Measurements from ENCODE around the gene ADRB1.

The ADRB1 gene

GRCh38 chr10:114081911-114082583, 38.4 kb downstream of the ADRB1 start:
- no peak for DNase-seq (ENCODE audit: low read depth)
- no peak overlapping the region for H3K4me3 ChIP-seq (ENCODE audit: low read length)
- no peak for TF ChIP-seq CTCF (IDR thresholded peaks at IDR 0.05; ENCODE audit: insufficient read depth, low read depth, low read length, missing control alignments)

DNA sequence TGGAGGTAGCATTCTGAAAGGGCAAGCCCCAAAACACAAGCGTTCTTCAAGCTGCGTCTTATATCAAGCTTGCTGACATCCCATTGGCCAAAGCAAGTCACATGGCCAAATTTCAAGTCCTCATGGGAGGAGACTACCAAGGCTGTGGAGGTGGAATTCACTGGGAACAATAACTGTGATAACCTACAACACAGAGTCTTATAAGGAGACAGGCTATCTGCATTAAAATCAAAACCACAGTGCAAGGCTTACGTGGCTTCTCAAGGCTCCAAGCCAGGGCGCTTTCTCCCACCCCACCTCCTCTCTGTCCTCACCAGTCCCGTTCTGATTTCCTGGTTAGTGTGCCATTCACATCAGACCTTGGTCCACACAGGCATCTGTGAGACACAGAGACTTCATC, 39.4 kb downstream of the ADRB1 start:
- no peak overlapping the region for H3K4me3 ChIP-seq (ENCODE audit: low read length)
- no peak for TF ChIP-seq CTCF (IDR thresholded peaks at IDR 0.05; ENCODE audit: insufficient read depth, low read depth, low read length, missing control alignments)
- DNase-seq (ENCODE audit: low read depth), result no peak

DNA sequence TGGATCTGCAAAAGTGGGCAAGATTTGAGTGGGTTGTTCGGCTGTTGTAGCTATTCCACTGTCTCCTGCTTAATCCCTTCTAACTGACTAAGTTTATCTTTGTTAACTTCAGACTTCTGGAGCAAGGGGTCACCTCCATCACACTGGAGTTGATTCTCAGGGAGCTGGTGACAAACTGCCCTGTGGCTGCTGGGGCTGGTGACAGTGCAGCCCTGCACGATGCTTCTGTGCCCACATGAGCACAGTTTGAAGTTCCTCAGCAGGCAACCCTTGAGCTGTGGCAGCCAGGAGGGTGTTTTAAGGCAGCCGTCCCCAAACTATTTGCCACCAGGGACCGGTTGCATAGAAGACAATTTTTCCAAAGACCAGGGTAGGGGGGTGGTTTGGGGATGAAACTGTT, 40.5 kb downstream of the ADRB1 start:
- TF ChIP-seq CTCF (IDR thresholded peaks at IDR 0.05; ENCODE audit: insufficient read depth, low read depth, low read length, missing control alignments), result no peak
- DNase-seq (ENCODE audit: low read depth), result no peak
- H3K4me3 ChIP-seq (ENCODE audit: low read length), result no peak overlapping the region

GRCh38 chr10:114087255-114087654, 43.6 kb downstream of the ADRB1 start:
- TF ChIP-seq CTCF (IDR thresholded peaks at IDR 0.05; ENCODE audit: insufficient read depth, low read depth, low read length, missing control alignments), result no peak
- no peak for DNase-seq (ENCODE audit: low read depth)
- H3K4me3 ChIP-seq (ENCODE audit: low read length), result no peak overlapping the region

- H3K4me3 ChIP-seq (ENCODE audit: low read length), result no peak overlapping the region
- TF ChIP-seq CTCF (IDR thresholded peaks at IDR 0.05; ENCODE audit: insufficient read depth, low read depth, low read length, missing control alignments), result no peak
- DNase-seq (ENCODE audit: low read depth), result no peak
Measured at GRCh38 chr10:114087655-114088054, 44.0 kb downstream of the ADRB1 start.

DNA sequence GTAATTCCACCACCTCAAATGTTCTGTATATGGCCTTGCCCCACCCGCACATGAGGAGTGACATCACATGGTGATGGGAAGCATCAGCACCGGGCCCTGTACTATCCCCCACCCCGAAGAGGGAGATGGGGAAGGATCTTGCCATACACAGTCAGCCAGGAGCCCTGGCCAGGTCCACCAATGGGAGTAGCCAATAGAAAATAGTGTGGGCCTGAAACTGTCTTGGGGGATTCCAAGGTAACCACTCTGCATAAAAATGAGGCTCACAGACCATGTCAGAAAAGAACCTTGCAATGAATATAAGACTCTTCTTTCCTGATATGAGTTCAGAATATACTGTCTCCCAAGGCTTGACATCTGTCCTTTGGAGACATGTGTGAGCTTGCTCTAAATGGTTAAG, 51.1 kb downstream of the ADRB1 start:
- TF ChIP-seq CTCF (IDR thresholded peaks at IDR 0.05; ENCODE audit: insufficient read depth, low read depth, low read length, missing control alignments), result no peak
- DNase-seq (ENCODE audit: low read depth), result peak; percentile 21
- no peak overlapping the region for H3K4me3 ChIP-seq (ENCODE audit: low read length)
